ENCODE data around the gene FSTL5. TPM values are rescaled to one million over a fixed set of nuclear protein-coding genes. Genes with fewer than 3 reads are reported as not detected.

Gene FSTL5
- total RNA-seq, 3 donors from 2014 or later (not counting 1 experiment from before 2014, with no cell fraction given) = not detected

DNA sequence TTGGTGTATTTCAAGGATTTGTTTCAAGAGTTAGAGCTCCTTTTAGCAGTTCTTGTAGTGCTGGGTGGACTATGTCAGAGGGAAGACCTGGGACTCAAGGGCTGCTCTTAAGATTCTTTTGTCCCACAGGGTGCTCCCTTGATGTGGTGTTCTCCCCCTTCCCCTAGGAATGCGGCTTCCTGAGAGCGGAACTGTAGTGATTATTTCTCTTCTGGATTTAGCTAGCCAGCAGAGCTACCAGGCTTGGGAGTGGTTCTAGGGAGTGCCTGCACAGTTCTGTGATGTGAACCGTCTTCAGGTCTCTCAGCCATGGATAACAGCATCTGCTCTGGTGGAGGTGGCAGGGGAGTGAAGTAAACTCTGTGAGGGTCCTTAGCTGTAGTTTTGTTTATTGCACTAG is 336.8 kb downstream of the FSTL5 start:
- ATAC-seq (no peak), DNase-seq (no peak)
- Histone ChIP-seq H3K36me3 (ENCODE audit: control insufficient read depth, insufficient read depth, low read length) (no peaks in the 10 kb centered on the region), H3K9me3 (ENCODE audit: control insufficient read depth, insufficient read depth, low read length) (peaks cover 27% of the 10 kb centered on the region), H3K4me3 (ENCODE audit: low read length) (no peak overlapping the region), H3K27me3 (ENCODE audit: control insufficient read depth, insufficient read depth, low read length) (no peaks in the 10 kb centered on the region), H3K4me1 (ENCODE audit: control insufficient read depth, insufficient read depth, low read length) (no peaks in the 10 kb centered on the region), H3K27ac (ENCODE audit: low read length) (no peak overlapping the region)
- intact Hi-C loops (cut with micrococcal nuclease) = no loop called here
- H3K27ac Mint-ChIP-seq = no peak overlapping the region
- TF ChIP-seq, protein P1, sequence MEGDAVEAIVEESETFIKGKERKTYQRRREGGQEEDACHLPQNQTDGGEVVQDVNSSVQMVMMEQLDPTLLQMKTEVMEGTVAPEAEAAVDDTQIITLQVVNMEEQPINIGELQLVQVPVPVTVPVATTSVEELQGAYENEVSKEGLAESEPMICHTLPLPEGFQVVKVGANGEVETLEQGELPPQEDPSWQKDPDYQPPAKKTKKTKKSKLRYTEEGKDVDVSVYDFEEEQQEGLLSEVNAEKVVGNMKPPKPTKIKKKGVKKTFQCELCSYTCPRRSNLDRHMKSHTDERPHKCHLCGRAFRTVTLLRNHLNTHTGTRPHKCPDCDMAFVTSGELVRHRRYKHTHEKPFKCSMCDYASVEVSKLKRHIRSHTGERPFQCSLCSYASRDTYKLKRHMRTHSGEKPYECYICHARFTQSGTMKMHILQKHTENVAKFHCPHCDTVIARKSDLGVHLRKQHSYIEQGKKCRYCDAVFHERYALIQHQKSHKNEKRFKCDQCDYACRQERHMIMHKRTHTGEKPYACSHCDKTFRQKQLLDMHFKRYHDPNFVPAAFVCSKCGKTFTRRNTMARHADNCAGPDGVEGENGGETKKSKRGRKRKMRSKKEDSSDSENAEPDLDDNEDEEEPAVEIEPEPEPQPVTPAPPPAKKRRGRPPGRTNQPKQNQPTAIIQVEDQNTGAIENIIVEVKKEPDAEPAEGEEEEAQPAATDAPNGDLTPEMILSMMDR (IDR thresholded peaks at IDR 0.05) = no peak
- peaks cover 6 to 8% of the 10 kb centered on the region in 2 donors for H3K9me3 Mint-ChIP-seq
- no peaks in the 10 kb centered on the region for H3K4me1 Mint-ChIP-seq
- WGBS (ENCODE audit: insufficient coverage) = 90% methylated on average over 3 of the region's 3 CpGs
- no peaks in the 10 kb centered on the region for H3K27me3 Mint-ChIP-seq (ENCODE audit: low read depth in 2 of 2)
- H3K4me3 Mint-ChIP-seq = no peak overlapping the region
- no peaks in the 10 kb centered on the region for H3K36me3 Mint-ChIP-seq

DNA sequence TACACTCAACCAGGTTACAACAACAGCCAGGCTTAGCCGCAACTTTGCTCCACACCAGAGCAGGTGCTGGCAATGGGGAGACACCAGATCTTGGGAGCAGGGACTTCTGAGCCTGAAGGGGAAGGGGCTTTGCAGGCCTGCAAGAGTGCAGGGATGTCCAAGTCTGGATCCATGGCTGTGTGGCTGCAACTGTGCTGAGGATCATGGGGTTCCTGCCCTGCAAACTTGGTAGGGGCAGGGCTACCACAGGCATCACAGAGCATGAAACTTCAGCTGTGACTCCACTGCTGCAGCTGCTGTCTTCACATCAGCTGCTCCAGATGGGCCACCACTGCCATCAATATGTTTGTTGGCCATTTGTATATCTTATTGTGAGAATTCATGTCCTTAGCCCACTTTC is 340.4 kb downstream of the FSTL5 start:
- no peak overlapping the region for H3K4me3 Mint-ChIP-seq
- peaks cover 4 to 8% of the 10 kb centered on the region in 2 donors for H3K9me3 Mint-ChIP-seq
- H3K4me1 Mint-ChIP-seq = no peaks in the 10 kb centered on the region
- Histone ChIP-seq H3K36me3 (ENCODE audit: control insufficient read depth, insufficient read depth, low read length) (no peaks in the 10 kb centered on the region), H3K27me3 (ENCODE audit: control insufficient read depth, insufficient read depth, low read length) (no peaks in the 10 kb centered on the region), H3K9me3 (ENCODE audit: control insufficient read depth, insufficient read depth, low read length) (peaks cover 27% of the 10 kb centered on the region), H3K27ac (ENCODE audit: low read length) (no peak overlapping the region), H3K4me1 (ENCODE audit: control insufficient read depth, insufficient read depth, low read length) (no peaks in the 10 kb centered on the region), H3K4me3 (ENCODE audit: low read length) (no peak overlapping the region)
- WGBS (ENCODE audit: insufficient coverage) = 100% methylated on average over 1 of the region's 1 CpG
- H3K27me3 Mint-ChIP-seq (ENCODE audit: low read depth in 2 of 2) = no peaks in the 10 kb centered on the region
- DNase-seq (no peak), ATAC-seq (no peak)
- TF ChIP-seq, protein P1 (IDR thresholded peaks at IDR 0.05) = no peak
- intact Hi-C loops (cut with micrococcal nuclease) = no loop called here
- no peaks in the 10 kb centered on the region for H3K36me3 Mint-ChIP-seq
- H3K27ac Mint-ChIP-seq = no peak overlapping the region

DNA sequence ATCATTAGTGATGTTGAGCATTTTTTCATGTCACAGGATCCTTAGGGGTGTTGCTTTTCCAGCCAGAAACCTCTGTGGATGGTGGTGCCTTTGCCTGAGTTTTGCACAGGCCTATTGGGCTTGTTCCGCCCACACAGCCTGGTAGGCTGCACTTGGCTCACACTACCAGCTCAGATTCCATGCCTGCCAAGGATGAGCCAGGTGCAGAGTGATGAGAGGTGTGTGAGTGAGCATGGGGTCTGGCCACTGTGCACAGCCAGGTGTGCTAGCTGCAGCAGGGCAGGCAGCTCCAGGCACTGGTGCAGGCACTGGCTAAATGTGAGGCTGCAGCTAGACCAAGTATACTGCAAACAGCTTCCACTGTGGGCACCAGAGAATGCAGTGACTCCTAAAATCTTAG is 341.6 kb downstream of the FSTL5 start:
- intact Hi-C loops (cut with micrococcal nuclease) = no loop called here

DNA sequence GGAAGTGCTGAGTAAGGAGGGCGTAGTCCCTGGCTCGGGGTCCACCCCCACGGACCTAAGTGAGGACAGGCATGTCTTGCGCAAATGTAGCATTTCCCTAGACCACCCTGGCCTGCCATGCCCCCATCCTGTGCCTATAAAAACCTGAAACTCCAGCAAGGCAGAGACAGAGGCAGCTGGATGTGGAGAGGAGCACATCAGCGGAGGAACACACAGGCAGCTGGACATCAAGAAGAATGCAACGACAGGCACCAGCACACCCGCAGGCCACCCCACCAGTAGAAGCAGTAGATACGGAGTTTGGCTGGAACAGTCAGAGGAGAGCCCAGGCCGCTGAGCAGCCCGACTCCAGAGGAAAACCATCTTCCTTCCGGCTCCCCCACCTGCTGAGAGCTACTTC is 345.9 kb downstream of the FSTL5 start:
- TF ChIP-seq, protein P1 (IDR thresholded peaks at IDR 0.05) = no peak
- H3K4me1 Mint-ChIP-seq = no peaks in the 10 kb centered on the region
- H3K27ac Mint-ChIP-seq = no peak overlapping the region
- intact Hi-C loops (cut with micrococcal nuclease) = no loop called here
- Histone ChIP-seq H3K9me3 (ENCODE audit: control insufficient read depth, insufficient read depth, low read length) (peaks cover 9% of the 10 kb centered on the region), H3K36me3 (ENCODE audit: control insufficient read depth, insufficient read depth, low read length) (no peaks in the 10 kb centered on the region), H3K27me3 (ENCODE audit: control insufficient read depth, insufficient read depth, low read length) (no peaks in the 10 kb centered on the region), H3K27ac (ENCODE audit: low read length) (no peak overlapping the region), H3K4me3 (ENCODE audit: low read length) (no peak overlapping the region), H3K4me1 (ENCODE audit: control insufficient read depth, insufficient read depth, low read length) (no peaks in the 10 kb centered on the region)
- WGBS (ENCODE audit: insufficient coverage) = 82% methylated on average over 11 of the region's 11 CpGs
- H3K36me3 Mint-ChIP-seq = no peaks in the 10 kb centered on the region
- ATAC-seq = no peak
- no peak for DNase-seq
- H3K9me3 Mint-ChIP-seq = peaks cover 6 to 7% of the 10 kb centered on the region in 2 donors
- H3K27me3 Mint-ChIP-seq (ENCODE audit: low read depth in 2 of 2) = no peaks in the 10 kb centered on the region
- H3K4me3 Mint-ChIP-seq = no peak overlapping the region

More for the DNA sequence above, 341.6 kb downstream of the FSTL5 start:
- 100% methylated on average over 1 of the region's 1 CpG for WGBS (ENCODE audit: insufficient coverage)
- Histone ChIP-seq H3K4me3 (ENCODE audit: low read length) (no peak overlapping the region), H3K27me3 (ENCODE audit: control insufficient read depth, insufficient read depth, low read length) (no peaks in the 10 kb centered on the region), H3K4me1 (ENCODE audit: control insufficient read depth, insufficient read depth, low read length) (no peaks in the 10 kb centered on the region), H3K36me3 (ENCODE audit: control insufficient read depth, insufficient read depth, low read length) (no peaks in the 10 kb centered on the region), H3K27ac (ENCODE audit: low read length) (no peak overlapping the region), H3K9me3 (ENCODE audit: control insufficient read depth, insufficient read depth, low read length) (peaks cover 17% of the 10 kb centered on the region)
- Mint-ChIP-seq H3K27me3 (ENCODE audit: low read depth in 2 of 2) (no peaks in the 10 kb centered on the region), H3K27ac (no peak overlapping the region), H3K4me1 (no peaks in the 10 kb centered on the region), H3K4me3 (no peak overlapping the region), H3K9me3 (peaks cover 4 to 9% of the 10 kb centered on the region in 2 donors), H3K36me3 (no peaks in the 10 kb centered on the region)
- ATAC-seq (no peak), DNase-seq (no peak)
- TF ChIP-seq, protein P1 (IDR thresholded peaks at IDR 0.05) = no peak
